Caco-2 (cell line): Measurements from ENCODE around the gene HPX. TPM values are rescaled to one million over a fixed set of nuclear protein-coding genes. Genes with fewer than 3 reads are reported as not detected.

ENCODE experiments used
- BruUV-seq: library from RNA; stranded (reverse); fragments of 400-500 nt; replicated peaks from 2 replicates; lab custom pipeline; 2021; lab: Mats Ljungman, UMichigan
- CTCF ChIA-PET: fragments of 300-600 bp; sonication (Branson Sonifier 250); formaldehyde crosslinking; loops from one replicate; lab custom pipeline; 2022; ENCODE audit warnings: antibody characterized with exemption; lab: Charles Lee
- POLR2A ChIA-PET: fragments of 300-600 bp; sonication (Branson Sonifier 250); formaldehyde crosslinking; loops from one replicate; lab custom pipeline; 2022; ENCODE audit warnings: antibody characterized with exemption; lab: Charles Lee
- DNase-seq, 2 experiments: peaks; one replicate each; pipeline versions ENCODE4 v3.0.0 to v3.0.0-alpha.2; 2020 to 2022
- H3K27me3 ChIP-seq: replicated peaks from 2 replicates; pipeline ENCODE4 v1.6.0; 2011; ENCODE audit warnings: low read length; ENCODE audit not compliant: control insufficient read depth, insufficient read depth
- H3K36me3 ChIP-seq: 2 replicates; pipeline ENCODE4 v1.5.1; 2011; ENCODE audit warnings: low read length; ENCODE audit not compliant: control insufficient read depth, insufficient read depth
- H3K4me1 ChIP-seq: fragments of 250-450 bp; sonication (Bioruptor Pico); 2 replicates; pipeline ENCODE4 v1.5.1; 2020; ENCODE audit warnings: mild to moderate bottlenecking
- H3K4me3 ChIP-seq: 2 replicates; pipeline ENCODE4 v1.5.1; 2011; ENCODE audit warnings: low read depth, mild to moderate bottlenecking, control low read depth, low read length
- H3K9me3 ChIP-seq: fragments of 250-450 bp; sonication (Bioruptor Pico); 2 replicates; pipeline ENCODE4 v1.5.1; 2020; ENCODE audit warnings: mild to moderate bottlenecking, moderate library complexity
- H3K27ac Mint-ChIP-seq: one replicate; pipeline ENCODE4 v1.8.0; 2022; ENCODE audit warnings: mixed read lengths; ENCODE audit not compliant: unreplicated experiment
- H3K27me3 Mint-ChIP-seq: one replicate; pipeline ENCODE4 v1.8.0; 2022; ENCODE audit warnings: mixed read lengths; ENCODE audit not compliant: insufficient read depth, unreplicated experiment
- H3K36me3 Mint-ChIP-seq: one replicate; pipeline ENCODE4 v1.8.0; 2022; ENCODE audit warnings: mild to moderate bottlenecking, mixed read lengths; ENCODE audit not compliant: insufficient read depth, unreplicated experiment
- H3K4me1 Mint-ChIP-seq: one replicate; pipeline ENCODE4 v1.8.0; 2022; ENCODE audit warnings: low read depth, mixed read lengths; ENCODE audit not compliant: unreplicated experiment
- H3K4me3 Mint-ChIP-seq: one replicate; pipeline ENCODE4 v1.8.0; 2022; ENCODE audit warnings: mild to moderate bottlenecking, moderate library complexity, mixed read lengths; ENCODE audit not compliant: unreplicated experiment
- H3K9me3 Mint-ChIP-seq: one replicate; pipeline ENCODE4 v1.8.0; 2022; ENCODE audit warnings: mixed read lengths; ENCODE audit not compliant: unreplicated experiment
- CTCF ChIP-seq, 2 experiments: fragments of 200-600 bp in 1 of 2; IDR thresholded peaks; 1 replicate in 1 of 2; 2 replicates in 1 of 2; pipeline versions ENCODE4 v1.5.1 to v1.8.0; 2011 to 2022; ENCODE audit warnings: antibody characterized with exemption in 1 of 2, control low read depth in 1 of 2, inconsistent platforms in 1 of 2, low read depth in 1 of 2, low read length in 1 of 2, mild to moderate bottlenecking in 1 of 2, moderate library complexity in 1 of 2; ENCODE audit not compliant: insufficient read depth in 1 of 2, severe bottlenecking in 1 of 2, unreplicated experiment in 1 of 2
- intact Hi-C: fragments of 100-400 bp; cut with micrococcal nuclease; formaldehyde crosslinking; loops from one replicate; pipeline ENCODE4 v1.10.0; 2022; ENCODE audit not compliant: unreplicated experiment
- total RNA-seq: library from RNA; stranded (reverse); gene quantifications from 2 replicates; pipeline ENCODE4 v1.2.3, GENCODE V29; 2022

HPX gene
- total RNA-seq, 1 experiment from 2014 or later = 10.7 TPM

GRCh38 chr11:6473451-6474412, 32.9 kb upstream of the HPX start, which contains the start of gene TRIM3:
Gene TRIM3, minus strand, starts transcription at chr11:6473941. Its CDS starts 8,246 bp downstream, at chr11:6465695.
- BruUV-seq = no TSS peak
- POLR2A ChIA-PET = interaction anchor here (0.6 kb wide), 1 partner anchor 31 kb away, joined by 4 read pairs; no protein-coding TSS in a partner anchor
- TF ChIP-seq CTCF (IDR thresholded peaks at IDR 0.05; ENCODE audit: insufficient read depth in 1 of 2, low read depth in 1 of 2, low read length in 1 of 2, severe bottlenecking in 1 of 2, unreplicated experiment in 1 of 2) = peak in 1 of 2 experiments; percentile 39
- peak; percentile 92 to 94 for DNase-seq
- H3K9me3 ChIP-seq = no peaks in the 10 kb centered on the region
- Mint-ChIP-seq H3K4me1 (peaks cover 29% of the 10 kb centered on the region), H3K4me3 (peak within 1 kb of the TSS; percentile 84), H3K36me3 (peaks cover 50% of the 10 kb centered on the region), H3K27ac (peak within 1 kb of the TSS; percentile 96), H3K27me3 (no peaks in the 10 kb centered on the region), H3K9me3 (no peaks in the 10 kb centered on the region)
- no peaks in the 10 kb centered on the region for H3K27me3 ChIP-seq
- intact Hi-C loops = loop anchor here (1.0 to 2.0 kb wide), 5 partner anchors 8 to 131 kb away; partner anchors contain the start of genes ARFIP2, SMPD1 and TIMM10B
- H3K36me3 ChIP-seq = 0 out of 2 replicates have a peak, but pooled peaks cover 7% of the 10 kb centered on the region
- peaks cover 30% of the 10 kb centered on the region for H3K4me1 ChIP-seq
- peak within 1 kb of the TSS; percentile 65 for H3K4me3 ChIP-seq
- CTCF ChIA-PET = interaction anchor here (1.0 to 3.5 kb wide), 4 partner anchors 14 to 145 kb away, joined by 3 to 19 read pairs (median 4); partner anchors contain the start of gene TPP1

- Mint-ChIP-seq H3K4me3 (peak overlapping the region; percentile 84), H3K4me1 (peaks cover 27% of the 10 kb centered on the region), H3K9me3 (no peaks in the 10 kb centered on the region), H3K27ac (no peak overlapping the region), H3K36me3 (peaks cover 42% of the 10 kb centered on the region), H3K27me3 (no peaks in the 10 kb centered on the region)
- ChIA-PET POLR2A (interaction anchor here (0.6 to 1.1 kb wide), 2 partner anchors 9 to 30 kb away, joined by 4 to 6 read pairs; partner anchors contain the start of genes ARFIP2 and TIMM10B), CTCF (interaction anchor here (1.0 to 3.5 kb wide), 4 partner anchors 14 to 146 kb away, joined by 3 to 19 read pairs (median 3); partner anchors contain the start of genes APBB1 and TPP1)
- H3K4me1 ChIP-seq = peaks cover 30% of the 10 kb centered on the region
- no peak for DNase-seq
- no peaks in the 10 kb centered on the region for H3K9me3 ChIP-seq
- peak overlapping the region; percentile 65 for H3K4me3 ChIP-seq
- BruUV-seq = no TSS peak
- intact Hi-C loops = loop anchor here (1.0 kb wide), 1 partner anchor 8 kb away; the partner anchor contains the start of genes ARFIP2 and TIMM10B
- no peaks in the 10 kb centered on the region for H3K27me3 ChIP-seq
- no peak for TF ChIP-seq CTCF (IDR thresholded peaks at IDR 0.05; ENCODE audit: insufficient read depth in 1 of 2, low read depth in 1 of 2, low read length in 1 of 2, severe bottlenecking in 1 of 2, unreplicated experiment in 1 of 2)
- H3K36me3 ChIP-seq = 0 out of 2 replicates have a peak, but pooled peaks cover 2% of the 10 kb centered on the region
Measured at GRCh38 chr11:6472934-6473333, 32.1 kb upstream of the HPX start.

GRCh38 chr11:6469599-6469998, 28.8 kb upstream of the HPX start:
- TF ChIP-seq CTCF (IDR thresholded peaks at IDR 0.05; ENCODE audit: insufficient read depth in 1 of 2, low read depth in 1 of 2, low read length in 1 of 2, severe bottlenecking in 1 of 2, unreplicated experiment in 1 of 2) = no peak
- BruUV-seq = no TSS peak
- Histone ChIP-seq H3K36me3 (peaks cover 1% of the 10 kb centered on the region; the same call in 1 of the 2 replicates), H3K4me1 (peaks cover 11% of the 10 kb centered on the region; the same call in 1 of the 2 replicates), H3K9me3 (no peaks in the 10 kb centered on the region), H3K4me3 (no peak overlapping the region), H3K27me3 (no peaks in the 10 kb centered on the region)
- H3K9me3 Mint-ChIP-seq = no peaks in the 10 kb centered on the region
- POLR2A ChIA-PET = no interaction called here
- H3K4me1 Mint-ChIP-seq = peaks cover 14% of the 10 kb centered on the region
- H3K36me3 Mint-ChIP-seq = peaks cover 23% of the 10 kb centered on the region
- no peaks in the 10 kb centered on the region for H3K27me3 Mint-ChIP-seq
- no peak overlapping the region for H3K4me3 Mint-ChIP-seq
- intact Hi-C loops = loop anchor here (1.0 kb wide), 1 partner anchor 11 kb away; no protein-coding TSS in a partner anchor
- DNase-seq = no peak
- CTCF ChIA-PET = no interaction called here
- no peak overlapping the region for H3K27ac Mint-ChIP-seq
